Esophagus squamous epithelium (tissue), 4 donors: ENCODE measurements around the gene SPECC1L.

Source experiments
- POLR2A ChIP-seq, 4 donors: fragments of 450-650 bp; IDR thresholded peaks; one replicate each; pipeline ENCODE4 v1.6.1; 2017; ENCODE audit warnings: antibody characterized with exemption in 4 of 4, mild to moderate bottlenecking in 4 of 4, moderate library complexity in 3 of 4
- TF ChIP-seq, protein P1 (sequence below), 6 experiments: fragments of 450-650 bp in 4 of 6; fragments of 200-600 bp in 2 of 6; sonication (generic) in 2 of 6; IDR thresholded peaks; one replicate each; pipeline ENCODE4 v1.5.1; 2016 to 2019; ENCODE audit warnings: antibody characterized with exemption in 6 of 6, mild to moderate bottlenecking in 4 of 6, moderate library complexity in 4 of 6

DNA sequence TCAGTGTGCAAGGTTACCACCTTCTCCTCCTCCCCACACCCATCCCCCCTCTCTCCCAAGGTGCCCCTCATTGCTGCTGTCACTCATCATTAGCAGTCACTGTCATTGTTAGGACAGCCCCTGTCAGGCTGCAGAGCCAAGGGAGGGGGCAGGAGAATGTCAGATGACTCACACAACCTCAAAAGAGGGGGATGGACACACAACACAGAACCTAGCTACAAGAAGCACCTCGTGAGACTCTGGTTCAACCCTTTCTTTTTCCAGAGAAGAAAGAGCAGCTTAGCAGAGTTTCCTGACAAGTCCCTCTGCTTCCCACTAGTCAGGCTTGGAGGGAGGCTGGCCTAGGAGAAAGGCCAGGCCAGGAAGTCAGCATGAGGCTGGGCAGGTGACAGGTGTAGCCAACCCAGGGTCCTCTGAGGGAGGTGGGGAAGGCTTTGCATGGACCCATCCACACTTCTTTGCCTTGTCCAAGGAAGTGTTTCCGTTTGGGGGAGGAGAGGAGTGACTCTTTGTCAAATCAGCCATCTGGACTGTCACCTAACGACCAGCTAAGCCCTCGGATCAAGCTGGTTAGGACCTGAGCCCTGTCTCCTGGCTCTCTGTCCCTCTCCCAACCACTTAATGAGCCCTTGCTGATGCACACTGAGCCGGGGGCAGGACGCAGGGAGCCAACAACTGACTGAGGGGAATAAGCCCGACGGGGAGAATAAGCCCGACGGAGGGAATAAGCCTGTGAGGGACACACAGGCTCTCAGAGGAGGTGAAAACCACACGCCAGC is 175.0 kb downstream of the SPECC1L start:
- TF ChIP-seq, protein P1, sequence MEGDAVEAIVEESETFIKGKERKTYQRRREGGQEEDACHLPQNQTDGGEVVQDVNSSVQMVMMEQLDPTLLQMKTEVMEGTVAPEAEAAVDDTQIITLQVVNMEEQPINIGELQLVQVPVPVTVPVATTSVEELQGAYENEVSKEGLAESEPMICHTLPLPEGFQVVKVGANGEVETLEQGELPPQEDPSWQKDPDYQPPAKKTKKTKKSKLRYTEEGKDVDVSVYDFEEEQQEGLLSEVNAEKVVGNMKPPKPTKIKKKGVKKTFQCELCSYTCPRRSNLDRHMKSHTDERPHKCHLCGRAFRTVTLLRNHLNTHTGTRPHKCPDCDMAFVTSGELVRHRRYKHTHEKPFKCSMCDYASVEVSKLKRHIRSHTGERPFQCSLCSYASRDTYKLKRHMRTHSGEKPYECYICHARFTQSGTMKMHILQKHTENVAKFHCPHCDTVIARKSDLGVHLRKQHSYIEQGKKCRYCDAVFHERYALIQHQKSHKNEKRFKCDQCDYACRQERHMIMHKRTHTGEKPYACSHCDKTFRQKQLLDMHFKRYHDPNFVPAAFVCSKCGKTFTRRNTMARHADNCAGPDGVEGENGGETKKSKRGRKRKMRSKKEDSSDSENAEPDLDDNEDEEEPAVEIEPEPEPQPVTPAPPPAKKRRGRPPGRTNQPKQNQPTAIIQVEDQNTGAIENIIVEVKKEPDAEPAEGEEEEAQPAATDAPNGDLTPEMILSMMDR (IDR thresholded peaks at IDR 0.05): no peak
- no peak for TF ChIP-seq POLR2A (IDR thresholded peaks at IDR 0.05)
